Subcutaneous abdominal adipose tissue (tissue), 5 donors: ENCODE data around the gene DCTD.

Experiments used
- H3K27ac ChIP-seq: one replicate; pipeline ENCODE4 v1.7.0; 2013; ENCODE audit warnings: low read depth, mild to moderate bottlenecking, inconsistent platforms, low read length, moderate library complexity
- H3K27me3 ChIP-seq, 5 donors: one replicate each; pipeline ENCODE4 v1.7.0; 2013; ENCODE audit warnings: low read length in 5 of 5, inconsistent platforms in 1 of 5; ENCODE audit not compliant: control insufficient read depth in 5 of 5, insufficient read depth in 4 of 5
- H3K36me3 ChIP-seq, 5 donors: one replicate each; pipeline ENCODE4 v1.7.0; 2013; ENCODE audit warnings: low read length in 5 of 5; ENCODE audit not compliant: control insufficient read depth in 5 of 5, insufficient read depth in 5 of 5
- H3K4me1 ChIP-seq, 5 donors: one replicate each; pipeline ENCODE4 v1.7.0; 2013; ENCODE audit warnings: low read length in 5 of 5, mild to moderate bottlenecking in 3 of 5, moderate library complexity in 1 of 5; ENCODE audit not compliant: control insufficient read depth in 5 of 5, insufficient read depth in 5 of 5
- H3K4me3 ChIP-seq, 5 donors: one replicate each; pipeline ENCODE4 v1.7.0; 2013; ENCODE audit warnings: low read length in 5 of 5, low read depth in 1 of 5
- H3K9ac ChIP-seq, 5 donors: one replicate each; pipeline ENCODE4 v1.7.0; 2013; ENCODE audit warnings: low read length in 5 of 5, mild to moderate bottlenecking in 4 of 5, moderate library complexity in 3 of 5
- H3K9me3 ChIP-seq, 5 donors: one replicate each; pipeline ENCODE4 v1.7.0; 2013; ENCODE audit warnings: low read length in 5 of 5; ENCODE audit not compliant: control insufficient read depth in 5 of 5
- donor health status: healthy.
- donor health status: healthy.
- donor health status: healthy.
- donor health status: healthy.
- donor health status: healthy.

DCTD gene

GRCh38 chr4:182922501-182923284 lies 5.5 kb upstream of the DCTD start:
- no peak overlapping the region for H3K27ac ChIP-seq
- H3K9ac ChIP-seq, result no peak overlapping the region
- H3K4me3 ChIP-seq, result no peak overlapping the region

GRCh38 chr4:182921608-182922007 lies 4.4 kb upstream of the DCTD start:
- no peak overlapping the region for H3K4me3 ChIP-seq
- no peak overlapping the region for H3K27ac ChIP-seq
- H3K4me1 ChIP-seq, result peaks cover 0 to 13% (median 9%) of the 10 kb centered on the region in 5 donors
- no peaks in the 10 kb centered on the region for H3K27me3 ChIP-seq
- no peak overlapping the region for H3K9ac ChIP-seq
- H3K9me3 ChIP-seq, result no peaks in the 10 kb centered on the region
- no peaks in the 10 kb centered on the region for H3K36me3 ChIP-seq

More at GRCh38 chr4:182922501-182923284, 5.5 kb upstream of the DCTD start:
- Histone ChIP-seq H3K27me3 (no peaks in the 10 kb centered on the region), H3K36me3 (no peaks in the 10 kb centered on the region), H3K4me1 (peaks cover 0 to 10% (median 7%) of the 10 kb centered on the region in 5 donors), H3K9me3 (no peaks in the 10 kb centered on the region)

- no peak overlapping the region for H3K4me3 ChIP-seq
- no peak overlapping the region for H3K9ac ChIP-seq
- no peaks in the 10 kb centered on the region for H3K27me3 ChIP-seq
- H3K36me3 ChIP-seq, result no peaks in the 10 kb centered on the region
- no peak overlapping the region for H3K27ac ChIP-seq
- peaks cover 0 to 21% (median 17%) of the 10 kb centered on the region in 5 donors for H3K4me1 ChIP-seq
- H3K9me3 ChIP-seq, result no peaks in the 10 kb centered on the region
These were observed 3.5 kb upstream of the DCTD start for GRCh38 chr4:182920676-182921075.

GRCh38 chr4:182918791-182919302 lies 1.7 kb upstream of the DCTD start:
- H3K4me1 ChIP-seq, result peaks cover 0 to 21% (median 17%) of the 10 kb centered on the region in 5 donors
- no peak overlapping the region for H3K9ac ChIP-seq
- H3K36me3 ChIP-seq, result peaks cover 0 to 13% (median 13%) of the 10 kb centered on the region in 5 donors
- H3K9me3 ChIP-seq, result no peaks in the 10 kb centered on the region
- H3K27me3 ChIP-seq, result no peaks in the 10 kb centered on the region
- H3K27ac ChIP-seq, result no peak overlapping the region
- H3K4me3 ChIP-seq, result no peak overlapping the region

GRCh38 chr4:182918044-182918607 lies 940 bp upstream of the DCTD start:
- H3K9ac ChIP-seq, result peak overlapping the region; percentile 70 to 90 (median 87)
- H3K36me3 ChIP-seq, result peaks cover 6 to 20% (median 17%) of the 10 kb centered on the region in 5 donors
- H3K9me3 ChIP-seq, result no peaks in the 10 kb centered on the region
- H3K27ac ChIP-seq, result peak overlapping the region; percentile 87
- peaks cover 0 to 21% (median 17%) of the 10 kb centered on the region in 5 donors for H3K4me1 ChIP-seq
- H3K27me3 ChIP-seq, result no peaks in the 10 kb centered on the region
- peak overlapping the region; percentile 67 to 92 (median 79) for H3K4me3 ChIP-seq

GRCh38 chr4:182916483-182917181 lies 554 bp downstream of the DCTD start:
- H3K9ac ChIP-seq, result peak overlapping the region; percentile 48 to 91 (median 85)
- peaks cover 0 to 21% (median 17%) of the 10 kb centered on the region in 5 donors for H3K4me1 ChIP-seq
- peak overlapping the region; percentile 71 for H3K27ac ChIP-seq
- no peaks in the 10 kb centered on the region for H3K9me3 ChIP-seq
- H3K27me3 ChIP-seq, result no peaks in the 10 kb centered on the region
- peaks cover 9 to 30% (median 27%) of the 10 kb centered on the region in 5 donors for H3K36me3 ChIP-seq
- peak overlapping the region; percentile 77 to 88 (median 84) for H3K4me3 ChIP-seq

GRCh38 chr4:182914357-182914756 lies 2.8 kb downstream of the DCTD start:
- H3K36me3 ChIP-seq, result peaks cover 19 to 45% (median 39%) of the 10 kb centered on the region in 5 donors
- no peak overlapping the region for H3K9ac ChIP-seq
- peaks cover 0 to 3% (median 0%) of the 10 kb centered on the region in 5 donors for H3K9me3 ChIP-seq
- H3K27me3 ChIP-seq, result no peaks in the 10 kb centered on the region
- H3K4me3 ChIP-seq, result no peak overlapping the region
- no peak overlapping the region for H3K27ac ChIP-seq
- peaks cover 0 to 21% (median 17%) of the 10 kb centered on the region in 5 donors for H3K4me1 ChIP-seq

GRCh38 chr4:182913621-182914020 lies 3.6 kb downstream of the DCTD start:
- Histone ChIP-seq H3K27me3 (no peaks in the 10 kb centered on the region), H3K4me1 (peaks cover 0 to 20% (median 17%) of the 10 kb centered on the region in 5 donors), H3K36me3 (peaks cover 19 to 47% (median 39%) of the 10 kb centered on the region in 5 donors), H3K4me3 (no peak overlapping the region), H3K9ac (no peak overlapping the region), H3K27ac (no peak overlapping the region), H3K9me3 (peaks cover 0 to 3% (median 0%) of the 10 kb centered on the region in 5 donors)

GRCh38 chr4:182913036-182913435 lies 4.2 kb downstream of the DCTD start:
- Histone ChIP-seq H3K36me3 (peaks cover 19 to 47% (median 39%) of the 10 kb centered on the region in 5 donors), H3K27me3 (no peaks in the 10 kb centered on the region), H3K9ac (no peak overlapping the region), H3K4me1 (peaks cover 0 to 15% (median 13%) of the 10 kb centered on the region in 5 donors), H3K27ac (no peak overlapping the region), H3K4me3 (no peak overlapping the region), H3K9me3 (peaks cover 0 to 3% (median 0%) of the 10 kb centered on the region in 5 donors)
